22Rv1 (cell line): Measurements from ENCODE around the gene PRRC2B.

Source experiments
- CTCF ChIP-seq: fragments of 450-650 bp; IDR thresholded peaks from 2 replicates; pipeline ENCODE4 v1.5.1; 2017; ENCODE audit warnings: mild to moderate bottlenecking
- ZFX ChIP-seq: fragments of 450-650 bp; IDR thresholded peaks from 2 replicates; pipeline ENCODE4 v1.6.1; 2017; ENCODE audit warnings: antibody characterized with exemption, borderline replicate concordance

GRCh38 chr9:131523086-131523388, 129.2 kb downstream of the PRRC2B start:
- TF ChIP-seq CTCF (no peak), ZFX (no peak)
